Osteoblast (primary cell): Measurements from ENCODE around the gene PIP4K2A. TPM values are rescaled to one million over a fixed set of nuclear protein-coding genes. Genes with fewer than 3 reads are reported as not detected.

Source experiments
- DNase-seq: peaks from one replicate; pipeline ENCODE4 v3.0.0; 2011; ENCODE audit warnings: low spot score, mixed read lengths; ENCODE audit not compliant: insufficient read length; ENCODE audit errors: missing footprints
- H2AFZ ChIP-seq: 2 replicates; pipeline ENCODE4 v1.6.0; 2011; ENCODE audit warnings: mild to moderate bottlenecking, low read length
- H3K27ac ChIP-seq: 2 replicates; pipeline ENCODE4 v1.5.1; 2011; ENCODE audit warnings: mild to moderate bottlenecking, low read depth, low read length, moderate library complexity
- H3K27me3 ChIP-seq: 2 replicates; pipeline ENCODE4 v1.6.0; 2012; ENCODE audit warnings: mild to moderate bottlenecking, control low read depth, inconsistent platforms, low read length, moderate library complexity; ENCODE audit not compliant: insufficient read depth
- H3K36me3 ChIP-seq: 2 replicates; pipeline ENCODE4 v1.5.1; 2011; ENCODE audit warnings: mild to moderate bottlenecking, low read length, control low read depth, moderate library complexity; ENCODE audit not compliant: insufficient read depth
- H3K4me1 ChIP-seq: 2 replicates; pipeline ENCODE4 v1.5.1; 2011; ENCODE audit warnings: mild to moderate bottlenecking, low read length, control low read depth, moderate library complexity; ENCODE audit not compliant: insufficient read depth
- H3K4me2 ChIP-seq: 2 replicates; pipeline ENCODE4 v1.6.0; 2011; ENCODE audit warnings: mild to moderate bottlenecking, low read length; ENCODE audit not compliant: insufficient read depth
- H3K4me3 ChIP-seq: fragments of 200-600 bp; sonication (generic); 3 replicates; pipeline ENCODE4 v1.5.1; 2012; ENCODE audit warnings: mild to moderate bottlenecking, low read length, inconsistent platforms; ENCODE audit not compliant: insufficient read depth
- H3K79me2 ChIP-seq: 2 replicates; pipeline ENCODE4 v1.6.0; 2012; ENCODE audit warnings: mild to moderate bottlenecking, low read length, control low read depth, inconsistent platforms; ENCODE audit not compliant: insufficient read depth
- H3K9me3 ChIP-seq: 2 replicates; pipeline ENCODE4 v1.5.1; 2011; ENCODE audit warnings: low read depth, low read length, control low read depth
- H4K20me1 ChIP-seq: 2 replicates; pipeline ENCODE4 v1.6.0; 2012; ENCODE audit warnings: mild to moderate bottlenecking, low read length, control low read depth; ENCODE audit not compliant: insufficient read depth
- total RNA-seq: library from RNA; depleted of rRNA; stranded (reverse); fragments of >200 nt; gene quantifications from 2 replicates; pipeline ENCODE4 v1.2.3, GENCODE V29; 2012
- TF ChIP-seq, protein P1 (sequence below): IDR thresholded peaks from 2 replicates; pipeline ENCODE4 v1.5.1; 2011; ENCODE audit warnings: mild to moderate bottlenecking, low read depth, low read length, moderate library complexity; ENCODE audit errors: extremely low read depth

PIP4K2A gene
- total RNA-seq, 1 donor = 68.8 TPM

DNA sequence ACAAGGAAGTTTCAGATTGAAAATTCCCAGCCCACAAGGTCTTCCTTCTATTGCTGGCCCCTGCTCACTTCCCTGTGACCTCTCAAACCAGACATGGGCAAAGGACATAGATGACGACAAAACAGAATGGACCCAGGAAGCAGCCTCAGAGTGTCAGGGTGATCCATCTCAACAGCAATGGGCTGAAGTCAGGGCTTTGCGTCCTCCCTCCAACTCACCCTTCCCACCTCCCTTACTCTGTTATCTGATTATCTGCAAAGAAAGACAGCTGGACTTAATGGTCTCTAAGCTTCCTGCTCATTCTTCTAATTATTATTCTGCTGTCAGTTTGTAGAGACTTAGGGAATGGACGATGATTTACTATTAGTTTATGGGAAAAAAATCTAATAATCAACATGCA lies 115.9 kb downstream of the PIP4K2A start:
- TF ChIP-seq, protein P1, sequence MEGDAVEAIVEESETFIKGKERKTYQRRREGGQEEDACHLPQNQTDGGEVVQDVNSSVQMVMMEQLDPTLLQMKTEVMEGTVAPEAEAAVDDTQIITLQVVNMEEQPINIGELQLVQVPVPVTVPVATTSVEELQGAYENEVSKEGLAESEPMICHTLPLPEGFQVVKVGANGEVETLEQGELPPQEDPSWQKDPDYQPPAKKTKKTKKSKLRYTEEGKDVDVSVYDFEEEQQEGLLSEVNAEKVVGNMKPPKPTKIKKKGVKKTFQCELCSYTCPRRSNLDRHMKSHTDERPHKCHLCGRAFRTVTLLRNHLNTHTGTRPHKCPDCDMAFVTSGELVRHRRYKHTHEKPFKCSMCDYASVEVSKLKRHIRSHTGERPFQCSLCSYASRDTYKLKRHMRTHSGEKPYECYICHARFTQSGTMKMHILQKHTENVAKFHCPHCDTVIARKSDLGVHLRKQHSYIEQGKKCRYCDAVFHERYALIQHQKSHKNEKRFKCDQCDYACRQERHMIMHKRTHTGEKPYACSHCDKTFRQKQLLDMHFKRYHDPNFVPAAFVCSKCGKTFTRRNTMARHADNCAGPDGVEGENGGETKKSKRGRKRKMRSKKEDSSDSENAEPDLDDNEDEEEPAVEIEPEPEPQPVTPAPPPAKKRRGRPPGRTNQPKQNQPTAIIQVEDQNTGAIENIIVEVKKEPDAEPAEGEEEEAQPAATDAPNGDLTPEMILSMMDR = no peak
- Histone ChIP-seq H3K27ac (no peak overlapping the region), H3K79me2 (peaks cover 2% of the 10 kb centered on the region), H3K4me1 (peaks cover 18% of the 10 kb centered on the region), H3K27me3 (no peaks in the 10 kb centered on the region), H2AFZ (no peak overlapping the region), H3K36me3 (no peaks in the 10 kb centered on the region), H3K4me3 (no peak overlapping the region), H3K9me3 (no peaks in the 10 kb centered on the region), H4K20me1 (peaks cover 6% of the 10 kb centered on the region), H3K4me2 (peak overlapping the region; percentile 59)
- no peak for DNase-seq

DNA sequence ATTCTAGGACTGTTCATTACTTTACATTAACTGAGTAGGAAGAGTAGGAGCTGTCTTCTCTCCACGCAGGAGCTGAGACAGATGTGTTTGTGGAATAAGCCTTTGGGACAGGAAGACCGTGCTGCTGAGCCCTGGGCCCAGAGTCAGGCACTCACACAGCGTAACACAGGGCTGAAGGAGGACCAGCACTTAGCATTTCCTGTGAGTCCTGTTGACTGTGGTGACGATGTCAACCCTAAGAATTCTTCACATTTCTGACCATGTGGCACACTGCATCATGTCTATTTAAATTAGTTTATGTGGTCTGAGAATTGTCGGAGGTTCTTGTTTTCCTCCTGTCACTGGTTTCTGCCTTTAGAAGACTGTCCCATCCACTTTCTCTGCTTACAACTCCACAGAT lies 117.2 kb downstream of the PIP4K2A start:
- peak; percentile 57 for DNase-seq

DNA sequence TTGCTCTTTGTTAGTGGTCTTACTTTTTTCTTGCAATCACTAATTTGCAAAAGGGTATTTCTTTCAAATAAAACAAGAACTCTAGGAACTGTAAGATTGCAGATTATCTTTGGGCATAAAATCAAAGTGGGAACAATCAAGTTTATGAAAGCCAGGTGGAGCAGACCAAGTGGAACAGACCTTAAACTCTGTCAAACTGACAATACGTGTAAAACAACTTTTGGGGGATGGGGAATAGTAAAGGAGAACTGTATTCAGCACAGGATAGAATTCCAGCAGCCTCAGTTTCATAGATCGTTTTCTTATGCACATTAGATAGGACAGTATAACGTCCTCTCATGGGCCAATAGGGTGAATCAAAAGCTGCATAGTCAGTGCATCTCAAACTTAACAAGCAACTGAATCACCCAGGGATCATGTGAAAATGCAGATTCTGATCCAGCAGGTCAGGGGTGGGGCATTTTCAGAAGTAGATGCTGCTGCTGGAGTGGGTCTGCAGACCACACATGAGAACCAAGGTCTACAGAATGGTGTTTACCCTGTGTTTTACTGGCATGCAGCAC lies 120.7 kb downstream of the PIP4K2A start:
- H3K79me2 ChIP-seq = no peaks in the 10 kb centered on the region

More for the DNA sequence above, 117.2 kb downstream of the PIP4K2A start:
- Histone ChIP-seq H3K79me2 (peaks cover 2% of the 10 kb centered on the region), H3K27ac (no peak overlapping the region), H2AFZ (no peak overlapping the region), H4K20me1 (peaks cover 6% of the 10 kb centered on the region), H3K36me3 (no peaks in the 10 kb centered on the region), H3K4me1 (peaks cover 18% of the 10 kb centered on the region), H3K27me3 (no peaks in the 10 kb centered on the region), H3K9me3 (no peaks in the 10 kb centered on the region), H3K4me3 (no peak overlapping the region), H3K4me2 (no peak overlapping the region)
- TF ChIP-seq, protein P1 = no peak

DNA sequence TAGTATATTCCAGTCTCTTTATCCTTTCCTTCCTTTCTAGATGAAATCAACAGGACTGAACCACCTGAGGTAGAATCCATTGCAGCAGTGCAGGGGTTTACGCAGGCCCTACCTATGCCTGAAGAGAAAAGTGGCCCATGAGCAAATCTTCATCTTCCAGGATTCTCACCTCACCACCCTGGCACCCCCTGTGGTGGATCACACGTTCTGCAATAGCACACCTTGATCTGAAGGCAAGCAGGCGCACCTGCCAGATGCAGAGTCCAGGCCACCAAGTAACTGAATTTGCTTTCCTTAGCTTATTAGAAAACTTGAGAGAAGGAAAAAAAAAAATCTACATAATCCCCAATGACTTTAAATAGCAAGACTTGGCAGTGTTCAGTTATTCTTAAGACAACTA lies 121.4 kb downstream of the PIP4K2A start:
- no peak overlapping the region for H2AFZ ChIP-seq
- H3K27me3 ChIP-seq = no peaks in the 10 kb centered on the region
- H3K79me2 ChIP-seq = no peaks in the 10 kb centered on the region
- H3K36me3 ChIP-seq = peaks cover 10% of the 10 kb centered on the region
- no peak overlapping the region for H3K27ac ChIP-seq
- H3K4me2 ChIP-seq = no peak overlapping the region
- H3K9me3 ChIP-seq = no peaks in the 10 kb centered on the region
- peaks cover 3% of the 10 kb centered on the region for H3K4me1 ChIP-seq
- DNase-seq = no peak
- TF ChIP-seq, protein P1 = no peak
- H4K20me1 ChIP-seq = no peaks in the 10 kb centered on the region
- no peak overlapping the region for H3K4me3 ChIP-seq

More for the DNA sequence above, 120.7 kb downstream of the PIP4K2A start:
- H3K4me2 ChIP-seq = no peak overlapping the region
- H3K36me3 ChIP-seq = peaks cover 10% of the 10 kb centered on the region
- no peak overlapping the region for H3K27ac ChIP-seq
- no peaks in the 10 kb centered on the region for H3K9me3 ChIP-seq
- no peak overlapping the region for H3K4me3 ChIP-seq
- no peak for DNase-seq
- no peaks in the 10 kb centered on the region for H4K20me1 ChIP-seq
- no peak overlapping the region for H2AFZ ChIP-seq
- no peaks in the 10 kb centered on the region for H3K27me3 ChIP-seq
- peaks cover 7% of the 10 kb centered on the region for H3K4me1 ChIP-seq
- TF ChIP-seq, protein P1 = no peak
